Measurements from ENCODE around the gene UBASH3A. TPM values are rescaled to one million over a fixed set of nuclear protein-coding genes. Genes with fewer than 3 reads are reported as not detected.
A peak's percentile ranks its signal among the peaks of the same experiment; 100 is the strongest.
"Not testable (repeated sequence)": the region's sequence is repeated elsewhere in the genome, so short reads cannot be mapped to it uniquely, and the experiment has no call there.

The UBASH3A gene
- total RNA-seq, 2 experiments from 2014 or later = 59.7 to 60.8 TPM

GRCh38 chr21:42467140-42467983 lies 63.7 kb downstream of the UBASH3A start:
- no peak for TF ChIP-seq CTCF (IDR thresholded peaks at IDR 0.05)

GRCh38 chr21:42468491-42469131 lies 64.9 kb downstream of the UBASH3A start:
- Mint-ChIP-seq H3K36me3 (ENCODE audit: low read depth) (no peaks in the 10 kb centered on the region), H3K4me1 (ENCODE audit: low read depth) (peaks cover 35% of the 10 kb centered on the region), H3K27me3 (no peaks in the 10 kb centered on the region), H3K27ac (no peak overlapping the region), H3K4me3 (no peak overlapping the region), H3K9me3 (no peaks in the 10 kb centered on the region)
- no peak overlapping the region for H3K27ac ChIP-seq (ENCODE audit: low read depth in 1 of 2, low read length in 2 of 2)
- no peak overlapping the region for H3K4me3 ChIP-seq (ENCODE audit: low read length)
- no peak for TF ChIP-seq CTCF (IDR thresholded peaks at IDR 0.05)
- H3K4me1 ChIP-seq (ENCODE audit: insufficient read depth, low read length) = peaks cover 26% of the 10 kb centered on the region
- no peaks in the 10 kb centered on the region for H3K9me3 ChIP-seq (ENCODE audit: control insufficient read depth in 1 of 2, insufficient read depth in 1 of 2, low read length in 2 of 2)
- no peaks in the 10 kb centered on the region for H3K27me3 ChIP-seq (ENCODE audit: control insufficient read depth in 1 of 2, insufficient read depth in 2 of 2, low read length in 2 of 2)
- CTCF ChIA-PET = no interaction called here
- POLR2A ChIA-PET = no interaction called here
- no peaks in the 10 kb centered on the region for H3K36me3 ChIP-seq (ENCODE audit: insufficient read depth, low read length)
- DNase-seq (peak in 1 of 14 experiments; percentile 11), ATAC-seq (ENCODE audit: poor library complexity) (no peak)
- intact Hi-C loops (cut with DNase I, micrococcal nuclease) = no loop called here

More at GRCh38 chr21:42467140-42467983, 63.7 kb downstream of the UBASH3A start:
- ChIA-PET POLR2A (interaction anchor here (1.0 kb wide), 1 partner anchor 46 kb away, joined by 3 read pairs; the partner anchor contains the start of gene SLC37A1), CTCF (interaction anchor here (0.9 to 1.5 kb wide), 3 partner anchors 11 to 18 kb away, joined by 3 read pairs; no protein-coding TSS in a partner anchor)
- H3K4me1 Mint-ChIP-seq (ENCODE audit: low read depth) = peaks cover 48% of the 10 kb centered on the region
- Histone ChIP-seq H3K4me1 (ENCODE audit: insufficient read depth, low read length) (peaks cover 28% of the 10 kb centered on the region), H3K27ac (ENCODE audit: low read depth in 1 of 2, low read length in 2 of 2) (no peak overlapping the region), H3K27me3 (ENCODE audit: control insufficient read depth in 1 of 2, insufficient read depth in 2 of 2, low read length in 2 of 2) (no peaks in the 10 kb centered on the region), H3K9me3 (ENCODE audit: control insufficient read depth in 1 of 2, insufficient read depth in 1 of 2, low read length in 2 of 2) (no peaks in the 10 kb centered on the region), H3K4me3 (ENCODE audit: low read length) (no peak overlapping the region), H3K36me3 (ENCODE audit: insufficient read depth, low read length) (no peaks in the 10 kb centered on the region)
- H3K27me3 Mint-ChIP-seq = no peaks in the 10 kb centered on the region
- intact Hi-C loops (cut with DNase I, micrococcal nuclease) = no loop called here
- ATAC-seq (ENCODE audit: poor library complexity) = no peak
- H3K36me3 Mint-ChIP-seq (ENCODE audit: low read depth) = no peaks in the 10 kb centered on the region
- no peak overlapping the region for H3K4me3 Mint-ChIP-seq
- H3K27ac Mint-ChIP-seq = no peak overlapping the region
- H3K9me3 Mint-ChIP-seq = no peaks in the 10 kb centered on the region
- DNase-seq = peak in 4 of 14 experiments; percentile 23 to 54 (median 41)

- ATAC-seq (ENCODE audit: poor library complexity) (no peak), DNase-seq (no peak)
- no peak overlapping the region for H3K27ac ChIP-seq (ENCODE audit: low read depth in 1 of 2, low read length in 2 of 2)
- ChIA-PET POLR2A (no interaction called here), CTCF (no interaction called here)
- TF ChIP-seq CTCF (IDR thresholded peaks at IDR 0.05) = no peak
- no peaks in the 10 kb centered on the region for H3K9me3 ChIP-seq (ENCODE audit: control insufficient read depth in 1 of 2, insufficient read depth in 1 of 2, low read length in 2 of 2)
- H3K36me3 ChIP-seq (ENCODE audit: insufficient read depth, low read length) = no peaks in the 10 kb centered on the region
- no peaks in the 10 kb centered on the region for H3K27me3 ChIP-seq (ENCODE audit: control insufficient read depth in 1 of 2, insufficient read depth in 2 of 2, low read length in 2 of 2)
- Mint-ChIP-seq H3K9me3 (no peaks in the 10 kb centered on the region), H3K36me3 (ENCODE audit: low read depth) (no peaks in the 10 kb centered on the region), H3K27me3 (no peaks in the 10 kb centered on the region), H3K27ac (no peak overlapping the region), H3K4me1 (ENCODE audit: low read depth) (peaks cover 29% of the 10 kb centered on the region), H3K4me3 (no peak overlapping the region)
- H3K4me3 ChIP-seq (ENCODE audit: low read length) = no peak overlapping the region
- H3K4me1 ChIP-seq (ENCODE audit: insufficient read depth, low read length) = peaks cover 19% of the 10 kb centered on the region
- intact Hi-C loops (cut with DNase I, micrococcal nuclease) = no loop called here
These were observed 65.6 kb downstream of the UBASH3A start for GRCh38 chr21:42469272-42469671.

GRCh38 chr21:42469726-42470125 lies 66.0 kb downstream of the UBASH3A start:
- not testable (repeated sequence) for H3K27ac ChIP-seq (ENCODE audit: low read depth in 1 of 2, low read length in 2 of 2)
- peaks cover 24% of the 10 kb centered on the region for H3K4me1 Mint-ChIP-seq (ENCODE audit: low read depth)

More at GRCh38 chr21:42469726-42470125, 66.0 kb downstream of the UBASH3A start:
- H3K27ac Mint-ChIP-seq; H3K9me3 ChIP-seq (ENCODE audit: control insufficient read depth in 1 of 2, insufficient read depth in 1 of 2, low read length in 2 of 2); POLR2A ChIA-PET; intact Hi-C loops (cut with DNase I, micrococcal nuclease); DNase-seq; ATAC-seq (ENCODE audit: poor library complexity); H3K36me3 Mint-ChIP-seq (ENCODE audit: low read depth); H3K4me3 ChIP-seq (ENCODE audit: low read length); H3K27me3 ChIP-seq (ENCODE audit: control insufficient read depth in 1 of 2, insufficient read depth in 2 of 2, low read length in 2 of 2); H3K9me3 Mint-ChIP-seq; CTCF ChIA-PET; H3K36me3 ChIP-seq (ENCODE audit: insufficient read depth, low read length); H3K27me3 Mint-ChIP-seq; H3K4me3 Mint-ChIP-seq: not testable (repeated sequence)
- H3K4me1 ChIP-seq (ENCODE audit: insufficient read depth, low read length) = peaks cover 15% of the 10 kb centered on the region

All from CD4-positive, alpha-beta T cell (primary cell).